ENCODE measurements around the gene CKAP5.

The CKAP5 gene

GRCh38 chr11:46697303-46697702 is 148.8 kb downstream of the CKAP5 start:
- peak; percentile 78 for DNase-seq

DNA sequence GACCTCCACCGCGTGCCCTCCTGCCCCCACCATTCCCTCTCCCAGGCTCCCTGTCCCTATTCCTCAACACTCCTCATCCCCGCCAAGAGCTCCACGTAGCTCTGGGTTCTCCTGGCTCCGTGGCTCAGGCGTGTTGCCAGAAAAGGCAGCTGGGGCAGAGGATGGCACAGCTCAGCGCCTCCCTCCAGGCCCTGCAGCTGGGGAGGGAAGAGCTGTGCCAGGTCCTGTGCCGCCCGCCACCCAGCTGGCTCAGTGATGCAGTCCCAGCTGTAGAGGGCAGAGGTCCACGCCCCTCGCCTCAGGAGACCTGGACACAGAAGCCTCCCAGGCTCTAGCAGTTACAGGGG is 149.9 kb downstream of the CKAP5 start:
- no peak for DNase-seq

GRCh38 chr11:46695345-46696211 is 150.5 kb downstream of the CKAP5 start:
- no peak for DNase-seq

DNA sequence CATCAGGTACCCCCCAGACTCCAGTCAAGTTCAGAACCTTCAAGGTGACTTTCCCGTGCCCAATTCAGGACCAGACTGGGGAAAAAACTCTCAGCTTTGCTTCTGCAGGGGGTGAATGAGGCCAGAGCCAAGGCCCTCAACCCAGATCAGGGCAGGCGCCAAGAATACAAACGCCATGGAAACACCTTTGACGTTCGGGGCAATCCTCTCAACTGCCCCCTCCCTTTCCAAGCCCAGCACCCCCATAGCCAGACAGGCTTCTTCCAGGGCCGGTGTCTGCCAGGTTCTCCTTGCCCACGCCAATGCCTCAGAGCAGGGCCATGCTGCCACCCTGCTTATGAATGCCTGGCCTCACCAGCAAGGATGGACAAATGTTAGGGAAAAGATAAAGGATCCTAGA is 151.5 kb downstream of the CKAP5 start:
- DNase-seq: no peak

GRCh38 chr11:46694072-46694471 is 152.0 kb downstream of the CKAP5 start:
- DNase-seq: no peak

- DNase-seq: peak; percentile 56
Observed at GRCh38 chr11:46693597-46694012, 152.5 kb downstream of the CKAP5 start.

Measured in fibroblast of skin of back (primary cell).